Hematopoietic multipotent progenitor cell treated with erythropoietin and hydrocortisone succinate and interleukin-3 and kit ligand, for 15 days (in vitro differentiated cells): ENCODE results near the gene CRY2.

Experiments used
- DNase-seq: peaks from one replicate; pipeline ENCODE4 v3.0.0-alpha.2; 2015; ENCODE audit warnings: low spot score

CRY2 gene

DNA sequence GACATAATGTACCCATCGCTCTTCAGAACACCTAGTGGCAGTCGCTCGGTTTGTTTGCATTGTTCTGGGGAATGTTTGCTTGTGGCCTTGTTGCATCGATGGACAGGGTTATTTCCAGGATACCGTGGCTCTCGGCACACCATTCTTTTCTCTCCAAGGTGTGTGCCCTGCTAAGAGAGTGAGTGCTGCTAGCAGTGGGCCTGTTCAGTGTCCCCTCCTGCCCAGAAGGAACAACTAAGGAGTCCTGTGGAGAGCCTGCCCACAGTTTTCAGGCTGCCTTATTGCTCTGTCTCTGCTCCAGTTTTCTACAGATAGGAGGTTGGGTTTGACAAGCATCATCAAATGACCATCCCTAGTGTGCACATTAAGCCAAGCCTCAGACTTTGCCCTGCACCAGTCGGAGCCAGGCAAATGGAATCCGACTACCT, 1.4 kb downstream of the CRY2 start:
- DNase-seq, result no peak

GRCh38 chr11:45850446-45850845, 3.2 kb downstream of the CRY2 start:
- DNase-seq, result no peak

- no peak for DNase-seq
Measured at GRCh38 chr11:45851228-45851627, 4.0 kb downstream of the CRY2 start.

DNA sequence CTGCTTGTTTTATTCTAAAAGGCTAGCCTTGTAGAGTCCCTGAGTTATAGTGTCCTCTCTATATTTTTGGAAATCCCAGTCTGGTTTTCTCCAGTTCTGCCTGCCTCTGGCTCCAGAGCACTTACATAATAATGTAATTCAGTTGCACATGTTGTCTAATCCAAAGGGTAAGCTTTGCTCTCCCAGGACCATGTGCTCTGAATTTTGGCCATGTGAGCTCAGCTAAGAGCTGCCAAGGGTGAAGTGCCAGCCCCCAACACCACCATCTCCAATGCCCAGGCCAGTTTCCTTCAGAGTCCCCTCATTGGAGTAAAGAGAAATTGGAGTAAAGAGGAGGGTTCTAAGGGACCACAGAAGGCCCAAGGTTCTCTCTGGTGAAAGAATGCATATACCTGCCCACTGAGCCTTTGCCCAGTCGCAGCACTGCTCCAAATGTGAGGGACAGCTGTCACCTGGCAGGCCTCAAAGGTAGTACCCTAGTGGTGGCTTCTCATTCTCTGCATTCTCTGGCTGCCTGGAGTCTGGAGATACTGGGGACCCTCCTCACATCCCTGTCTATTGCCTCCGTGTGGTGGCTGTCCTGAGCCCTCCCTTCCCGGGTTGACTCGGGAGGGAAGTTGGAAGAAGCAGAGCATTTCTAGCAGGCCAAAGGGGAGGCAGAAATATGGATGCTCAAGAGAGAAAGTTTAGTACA, 4.9 kb downstream of the CRY2 start:
- no peak for DNase-seq

- DNase-seq, result no peak
Measured at GRCh38 chr11:45852712-45853101, 5.4 kb downstream of the CRY2 start.

DNA sequence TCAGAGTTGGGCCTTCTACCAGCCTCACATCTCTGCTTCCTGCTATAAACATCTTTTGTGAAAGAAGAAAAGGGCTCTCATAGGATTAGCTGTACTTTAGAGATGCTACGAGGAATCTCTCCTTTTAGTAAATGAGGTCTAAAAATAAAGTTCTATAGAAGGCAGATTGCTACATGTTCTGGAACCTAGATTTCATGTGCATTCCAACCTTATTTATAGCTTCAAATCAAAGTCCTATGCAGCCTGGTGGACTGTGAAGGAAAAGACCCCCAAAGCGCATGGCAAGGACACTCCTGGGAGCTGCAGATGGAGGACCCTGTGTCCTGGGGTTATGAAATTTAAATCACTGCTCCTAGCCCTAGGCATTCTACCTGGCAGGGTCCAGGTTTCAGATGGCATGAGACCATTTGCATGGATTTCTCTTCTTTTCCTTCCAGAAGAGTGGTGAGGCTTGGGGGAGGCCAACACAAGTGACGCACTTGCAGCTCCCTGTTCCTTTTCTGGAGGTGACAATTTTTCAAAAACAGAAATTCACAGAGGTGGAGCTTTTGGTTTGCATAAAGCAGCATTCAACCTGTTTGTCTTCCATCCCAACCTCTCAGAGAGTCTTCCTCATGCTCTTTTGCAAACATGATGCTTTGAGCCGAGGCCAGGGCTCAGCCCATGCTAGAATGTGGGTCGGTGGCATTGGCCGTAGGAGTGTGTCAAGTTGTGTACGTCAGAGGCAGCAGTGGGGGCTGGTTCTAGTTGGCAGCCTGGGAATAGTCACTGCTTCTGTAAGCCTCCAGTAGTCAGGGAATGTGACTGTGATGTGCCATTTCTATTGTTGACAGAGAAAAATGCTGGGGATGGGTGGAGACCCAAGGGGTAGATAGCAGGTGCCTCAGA, 6.3 kb downstream of the CRY2 start:
- no peak for DNase-seq

DNA sequence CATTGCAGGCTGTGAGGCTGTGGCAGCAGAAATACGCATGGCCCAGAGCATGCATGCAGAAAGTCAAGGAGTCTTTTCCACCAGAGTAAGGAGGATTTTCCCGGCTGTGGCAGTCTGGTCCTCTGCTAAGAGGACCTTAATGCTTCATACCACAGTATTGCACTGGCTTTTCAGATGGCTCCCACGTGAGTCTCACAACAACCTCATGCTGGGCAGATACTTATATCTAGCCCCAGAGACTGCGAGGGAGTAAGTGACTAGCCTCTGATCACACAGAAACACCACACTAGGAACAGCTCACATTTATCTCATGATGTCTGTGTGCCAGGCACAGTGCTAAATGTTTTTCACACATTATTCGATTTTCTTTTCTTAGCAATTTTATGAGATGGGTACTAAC, 8.0 kb downstream of the CRY2 start:
- no peak for DNase-seq

DNA sequence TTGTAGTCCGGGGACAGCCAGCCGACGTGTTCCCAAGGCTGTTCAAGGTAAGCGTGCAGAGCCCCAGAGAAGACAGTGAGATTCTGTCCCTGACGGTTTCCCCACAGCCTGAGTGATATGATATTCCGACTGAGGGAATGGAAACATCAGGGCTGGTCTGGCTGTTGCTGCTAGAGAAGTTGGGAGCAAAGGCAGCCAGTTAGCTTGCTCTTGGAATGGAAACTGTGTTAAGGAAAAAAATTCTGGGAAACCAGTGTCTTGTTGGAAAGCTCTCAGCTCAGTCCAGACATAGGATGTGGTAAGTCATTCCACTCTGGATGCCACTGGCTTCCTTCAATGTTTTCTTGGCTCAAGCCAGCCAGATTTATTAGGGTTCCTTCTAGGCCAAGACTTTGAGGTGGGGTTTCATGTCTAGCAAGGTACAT, 8.8 kb downstream of the CRY2 start:
- DNase-seq, result no peak

DNA sequence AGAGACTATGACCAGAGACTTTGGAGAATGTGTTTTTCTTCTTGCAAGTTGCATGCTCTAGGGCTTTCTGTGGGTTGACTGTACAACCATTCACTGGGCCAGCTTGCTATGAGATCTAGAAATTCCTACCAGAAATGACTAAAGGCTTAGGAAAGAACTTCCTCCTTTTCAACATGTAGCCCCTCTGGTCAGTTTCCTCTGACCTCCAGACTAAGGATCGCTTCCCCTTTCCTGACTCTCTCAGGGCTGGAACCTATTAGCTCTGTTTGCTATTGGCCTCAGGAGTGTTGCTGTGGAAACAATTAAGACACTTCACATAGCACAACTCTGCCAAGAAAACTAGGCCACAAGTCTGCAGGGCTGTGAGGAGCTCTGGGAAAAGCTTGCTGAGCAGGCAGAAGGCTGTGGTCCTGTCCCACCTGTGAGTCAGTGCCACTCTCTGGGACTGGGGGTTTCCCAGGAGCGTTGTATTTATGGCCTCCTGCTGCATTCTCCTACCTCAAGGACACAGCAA, 10.7 kb downstream of the CRY2 start:
- no peak for DNase-seq

DNA sequence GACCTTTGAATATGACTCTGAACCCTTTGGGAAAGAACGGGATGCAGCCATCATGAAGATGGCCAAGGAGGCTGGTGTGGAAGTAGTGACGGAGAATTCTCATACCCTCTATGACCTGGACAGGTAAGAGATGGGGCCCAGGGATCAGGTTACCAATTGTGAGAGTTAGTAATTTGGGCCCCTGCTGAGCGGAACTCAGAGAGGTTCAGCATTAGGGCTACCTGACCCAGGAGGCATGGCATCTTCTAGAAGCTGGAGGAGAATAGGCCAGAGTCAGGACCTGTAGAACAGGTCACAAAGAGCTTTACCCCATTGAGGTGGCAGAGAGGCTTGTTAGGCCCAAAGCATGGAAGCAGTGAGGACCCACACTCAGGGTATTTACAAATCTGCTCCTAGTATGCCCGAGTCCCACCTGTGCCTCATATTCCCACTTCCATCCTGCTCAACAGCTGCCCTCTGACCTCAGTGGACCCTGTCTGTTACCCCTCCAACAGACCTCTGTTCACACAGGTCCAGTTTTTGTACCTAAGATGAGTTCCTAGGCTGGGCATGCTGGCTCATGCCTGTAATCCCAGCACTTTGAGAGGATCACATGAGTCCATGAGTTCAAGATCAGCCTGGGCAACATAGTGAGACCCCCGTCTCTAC, 11.6 kb downstream of the CRY2 start:
- DNase-seq, result no peak

- DNase-seq, result no peak
Measured at GRCh38 chr11:45859661-45860140, 12.4 kb downstream of the CRY2 start.

DNA sequence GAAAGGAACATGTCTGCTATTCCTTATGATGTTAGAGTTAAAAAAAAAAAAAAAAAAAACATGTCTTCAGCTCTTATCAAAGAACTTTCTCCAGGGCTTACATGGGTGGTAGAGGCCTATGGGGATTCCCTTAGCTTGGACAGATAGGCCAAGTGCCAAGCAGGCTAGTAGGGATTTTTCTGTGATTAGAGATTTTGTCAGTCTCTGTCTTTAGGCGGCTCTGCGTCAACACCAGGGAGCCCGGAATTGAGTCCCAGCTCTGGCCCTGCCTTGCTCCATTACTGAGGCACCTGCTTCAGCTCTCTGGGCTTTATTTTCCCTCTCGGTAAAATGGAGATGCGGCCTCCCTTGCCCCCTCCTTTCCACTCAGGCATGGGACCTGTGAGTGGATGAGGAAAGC, 13.1 kb downstream of the CRY2 start:
- DNase-seq, result no peak

- DNase-seq, result no peak
Measured at GRCh38 chr11:45860764-45861510, 13.7 kb downstream of the CRY2 start.

DNA sequence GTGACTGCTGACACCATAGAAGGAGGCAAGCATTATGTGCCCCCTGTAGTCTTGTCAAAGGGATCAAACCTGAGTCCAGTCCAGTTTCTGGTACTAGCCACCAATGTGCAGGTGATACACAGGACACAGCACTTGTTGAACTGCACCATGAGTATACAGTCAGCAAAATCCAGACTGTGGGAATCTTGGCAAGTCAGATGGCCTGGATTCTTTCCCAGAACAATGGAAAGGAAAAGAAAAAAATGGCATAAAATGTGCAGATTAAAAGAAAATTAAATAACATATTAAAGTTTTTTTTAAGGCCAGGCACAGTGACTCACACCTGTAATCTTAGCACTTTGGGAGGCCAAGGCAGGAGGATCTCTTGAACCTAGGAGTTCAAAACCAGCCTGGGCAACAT, 16.8 kb downstream of the CRY2 start:
- DNase-seq, result no peak

GRCh38 chr11:45869551-45869950, 22.3 kb downstream of the CRY2 start:
- DNase-seq, result no peak

GRCh38 chr11:45870706-45871105, 23.4 kb downstream of the CRY2 start:
- no peak for DNase-seq

- no peak for DNase-seq
Measured at GRCh38 chr11:45871638-45872037, 24.4 kb downstream of the CRY2 start.

GRCh38 chr11:45872651-45873356, 25.5 kb downstream of the CRY2 start:
- peak; percentile 47 for DNase-seq

- no peak for DNase-seq
Measured at GRCh38 chr11:45876401-45876800, 29.1 kb downstream of the CRY2 start.

GRCh38 chr11:45877221-45877620, 29.9 kb downstream of the CRY2 start:
- no peak for DNase-seq

DNA sequence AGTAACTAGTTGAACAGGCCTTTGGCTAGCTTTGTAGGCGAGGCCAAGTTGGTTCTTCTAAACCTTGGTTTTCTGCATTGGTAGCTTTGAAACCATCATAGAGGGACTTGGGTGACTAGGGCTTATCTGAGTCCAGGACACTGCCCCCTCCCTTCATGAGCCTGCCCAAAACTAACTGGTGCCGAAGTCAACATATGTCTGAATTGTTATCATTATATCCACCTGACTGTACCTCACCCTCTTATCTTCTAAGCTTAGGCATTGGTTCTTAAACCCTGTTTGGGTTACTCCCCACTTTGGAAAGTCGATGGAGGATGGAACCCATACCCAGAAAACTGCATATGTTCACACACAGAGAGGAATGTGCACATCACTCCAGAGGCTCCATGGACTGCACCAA, 30.6 kb downstream of the CRY2 start:
- no peak for DNase-seq
